CD1c-positive myeloid dendritic cell (primary cell): ENCODE data around the gene TTI1.
"Not testable (repeated sequence)": the region's sequence is repeated elsewhere in the genome, so short reads cannot be mapped to it uniquely, and the experiment has no call there.

Source experiments
- DNase-seq: peaks from one replicate; pipeline ENCODE4 v3.0.0-alpha.2; 2016; ENCODE audit errors: extremely low spot score

Gene TTI1

DNA sequence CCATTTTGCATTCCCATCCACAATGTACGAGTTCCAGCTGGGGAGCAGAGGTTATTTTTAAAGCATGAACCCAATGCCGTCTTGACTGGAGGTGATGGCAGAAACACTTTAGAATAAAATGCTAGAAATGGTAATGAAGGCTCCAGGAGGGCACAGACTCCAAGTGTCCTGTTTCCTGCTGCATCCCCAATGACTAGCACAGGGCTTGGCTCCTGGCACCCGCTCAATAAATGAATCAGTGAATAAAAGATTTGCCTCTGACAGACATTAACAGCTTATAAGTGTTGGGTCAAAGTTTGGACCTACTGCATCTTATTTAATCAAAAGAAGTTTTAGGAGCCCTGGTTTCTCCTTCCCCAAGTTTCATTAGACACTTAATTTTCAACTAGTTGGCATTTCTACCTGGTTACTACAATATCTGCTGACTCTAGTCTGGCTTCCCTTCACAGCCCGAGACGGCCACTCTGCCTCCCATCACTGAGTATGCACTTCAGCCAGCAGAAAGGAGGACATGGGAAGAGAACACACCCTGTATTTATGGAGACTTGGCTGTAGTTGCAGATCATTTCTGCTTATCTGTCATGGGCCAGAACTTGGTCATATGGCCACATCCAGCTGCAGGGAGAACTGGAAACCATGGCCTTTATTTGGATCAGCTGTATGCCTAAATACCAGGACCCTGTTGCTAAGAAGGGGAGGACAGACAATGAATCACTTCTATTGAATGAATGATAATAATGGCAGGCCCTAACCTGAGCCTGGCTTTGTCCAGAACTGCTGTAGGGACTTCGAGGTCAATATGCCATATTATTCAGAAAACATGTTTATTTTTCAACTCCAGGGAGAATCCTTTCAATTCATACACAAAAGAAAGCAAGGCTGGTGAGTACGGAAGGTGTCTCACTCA, 63.1 kb downstream of the TTI1 start:
- DNase-seq, result no peak

DNA sequence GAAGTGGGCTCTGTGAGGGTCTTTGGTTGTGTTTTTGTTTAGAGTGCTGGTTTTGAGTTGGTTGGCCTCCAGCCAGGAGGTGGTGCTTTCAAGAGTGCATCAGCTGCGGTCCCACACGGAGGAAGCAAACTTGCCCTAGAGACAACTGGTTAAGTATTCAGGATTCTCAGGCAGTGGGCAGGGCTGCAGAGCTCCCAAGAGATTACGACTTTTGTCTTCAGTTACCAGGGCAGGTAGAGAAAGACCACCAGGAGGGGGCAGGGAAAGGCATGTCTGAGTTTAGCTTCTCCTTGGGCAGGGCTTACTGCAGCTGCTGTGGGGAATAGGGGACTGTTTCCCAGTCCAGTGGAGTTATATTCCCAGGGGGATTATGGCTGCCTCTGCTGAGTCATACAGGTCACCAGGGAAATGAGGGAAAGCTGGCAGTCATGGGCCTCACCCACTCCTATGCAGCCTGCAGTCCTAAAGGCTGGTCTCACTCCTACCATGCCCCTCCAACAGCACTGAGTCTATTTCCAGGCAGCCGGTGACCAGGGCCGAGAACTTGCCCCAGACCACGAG, 64.3 kb downstream of the TTI1 start:
- no peak for DNase-seq

DNA sequence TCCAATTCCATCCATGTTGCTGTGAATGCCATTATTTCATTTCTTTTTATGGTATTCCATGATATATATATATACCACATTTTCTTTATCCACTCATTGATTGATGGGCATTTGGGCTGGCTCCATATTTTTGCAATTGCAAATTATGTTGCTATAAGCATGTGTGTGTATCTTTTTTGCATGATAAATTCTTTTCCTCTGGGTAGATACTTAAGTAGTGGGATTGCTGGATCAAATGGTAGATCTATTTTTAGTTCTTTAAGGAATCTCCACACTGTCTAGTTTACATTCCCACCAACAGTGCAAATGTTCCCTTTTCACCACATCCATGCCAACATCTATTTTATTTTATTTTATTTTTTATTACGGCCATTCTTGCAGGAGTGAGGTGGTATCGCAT, 69.8 kb downstream of the TTI1 start:
- not testable (repeated sequence) for DNase-seq

DNA sequence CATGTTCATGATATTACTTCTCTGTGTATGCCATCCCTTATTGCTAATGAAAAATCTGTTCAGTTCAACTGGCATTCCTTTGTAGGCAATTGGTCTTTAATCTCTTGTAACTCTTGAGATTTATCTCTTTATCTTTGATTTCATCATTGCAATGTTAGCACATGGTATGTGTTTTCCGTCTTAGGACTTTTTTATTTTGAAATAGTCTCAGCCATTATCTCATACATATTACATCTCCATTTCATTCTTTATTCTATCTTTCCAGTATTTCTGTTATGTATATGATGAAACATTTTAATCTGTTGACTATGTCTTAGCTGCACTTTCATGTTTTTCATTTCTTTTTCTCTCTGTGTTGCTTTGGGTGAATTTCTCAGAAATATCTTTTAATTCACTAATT, 72.2 kb downstream of the TTI1 start:
- DNase-seq, result no peak

DNA sequence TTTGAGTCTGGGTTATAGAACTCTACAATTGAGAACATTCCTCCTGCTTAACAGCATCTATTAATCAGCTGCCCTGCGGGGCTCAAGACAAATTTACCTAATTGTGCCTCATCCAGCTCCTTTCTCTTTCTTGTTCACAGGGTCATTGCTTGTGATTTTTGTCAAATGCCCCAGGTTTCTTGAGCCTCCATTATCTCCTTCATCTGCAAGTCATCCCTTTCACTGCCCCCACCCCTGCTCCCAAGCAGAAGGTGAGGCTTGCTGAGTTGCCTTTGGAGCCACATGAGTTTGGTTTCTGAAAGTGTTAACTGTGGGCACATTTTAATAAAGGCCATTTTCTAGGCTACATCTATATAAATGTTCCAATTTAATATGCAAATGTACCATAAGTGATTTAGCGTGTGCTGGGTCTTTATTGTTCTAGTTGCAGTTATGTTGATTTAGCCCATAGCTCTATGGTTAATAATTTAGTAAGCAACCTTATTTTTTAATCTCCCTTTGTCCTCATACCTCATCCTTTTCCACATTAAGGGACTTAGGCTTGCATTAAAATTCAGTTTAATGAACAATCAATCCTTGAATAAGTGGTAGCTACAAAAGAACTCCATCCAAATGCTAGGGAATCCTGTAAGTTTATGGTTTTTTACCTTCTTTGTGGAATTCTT, 74.3 kb downstream of the TTI1 start:
- no peak for DNase-seq

DNA sequence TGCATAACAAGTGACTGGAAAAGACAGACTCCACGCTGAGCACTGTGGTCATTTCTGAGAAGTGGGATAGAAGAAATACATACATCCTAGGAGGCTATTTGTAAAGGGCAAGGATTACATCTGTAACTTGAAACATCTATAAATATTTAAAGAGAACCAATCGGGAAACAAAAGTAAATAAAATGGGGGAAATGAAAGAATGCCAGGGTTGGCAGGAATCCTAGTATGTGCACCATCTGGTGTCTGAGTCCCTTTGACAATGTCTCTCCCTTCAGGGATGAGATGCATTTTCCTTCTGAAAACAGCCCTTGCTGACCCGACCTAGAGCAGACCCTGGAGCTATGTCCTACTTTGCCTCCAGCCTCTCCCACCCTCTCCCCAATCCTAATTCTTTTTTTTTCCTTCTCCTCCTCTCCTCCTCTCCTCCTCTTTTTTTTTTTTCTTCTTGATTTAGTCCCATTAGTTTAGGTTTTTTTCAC, 77.1 kb downstream of the TTI1 start:
- DNase-seq, result no peak

DNA sequence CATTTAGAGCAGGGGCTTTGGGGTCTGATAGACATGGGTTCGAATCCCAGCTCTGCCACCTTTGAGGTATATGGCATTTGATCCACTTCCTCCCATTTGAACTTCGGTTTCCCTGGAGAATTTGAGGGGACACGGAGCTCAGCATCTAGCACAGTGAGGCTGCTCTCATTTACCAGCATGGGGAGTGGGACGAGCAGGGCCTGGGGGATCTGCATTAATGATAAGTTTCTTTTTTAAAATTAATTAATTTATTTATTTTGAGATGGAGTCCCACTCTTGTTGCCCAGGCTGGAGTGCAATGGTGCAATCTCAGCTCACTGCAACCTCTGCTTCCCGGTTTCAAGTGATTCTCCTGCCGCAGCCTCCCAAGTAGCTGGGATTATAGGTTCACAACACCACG, 77.7 kb downstream of the TTI1 start:
- DNase-seq, result no peak

DNA sequence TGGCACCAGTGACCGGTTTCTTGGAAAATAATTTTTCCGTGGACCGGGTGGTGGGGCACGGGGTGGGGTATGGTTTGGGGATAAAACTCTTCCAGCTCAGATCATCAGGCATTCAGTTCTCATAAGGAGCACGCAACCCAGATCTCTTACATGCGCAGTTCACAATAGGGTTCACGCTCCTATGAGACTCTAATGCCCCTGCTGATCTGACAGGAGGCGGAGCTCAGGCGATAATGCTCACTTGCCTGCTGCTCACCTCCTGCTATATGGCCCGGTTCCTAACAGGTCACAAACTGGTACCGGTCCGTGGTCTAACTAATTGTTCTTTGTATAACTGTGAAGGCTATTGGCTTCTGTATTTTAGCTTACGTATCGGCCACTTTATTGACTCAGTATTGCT, 78.6 kb downstream of the TTI1 start:
- no peak for DNase-seq

DNA sequence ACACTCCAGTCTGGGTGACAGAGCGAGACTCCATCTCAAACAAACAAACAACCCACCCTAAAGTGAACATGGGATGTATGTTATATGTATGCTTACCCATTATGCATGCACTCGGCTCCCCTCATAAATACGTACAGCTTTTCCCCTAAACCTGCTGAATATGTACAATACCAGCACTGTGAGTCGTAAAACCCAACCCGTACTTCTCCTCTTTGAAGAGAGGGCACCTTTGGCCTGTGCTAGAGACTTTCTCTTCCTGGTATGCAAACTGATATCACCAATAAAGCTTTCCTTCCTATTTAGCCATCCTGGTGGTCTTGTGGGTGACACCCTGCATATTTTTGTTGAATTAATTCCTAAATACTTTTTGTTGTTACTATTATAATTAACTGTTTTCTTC, 79.1 kb downstream of the TTI1 start:
- DNase-seq, result no peak

DNA sequence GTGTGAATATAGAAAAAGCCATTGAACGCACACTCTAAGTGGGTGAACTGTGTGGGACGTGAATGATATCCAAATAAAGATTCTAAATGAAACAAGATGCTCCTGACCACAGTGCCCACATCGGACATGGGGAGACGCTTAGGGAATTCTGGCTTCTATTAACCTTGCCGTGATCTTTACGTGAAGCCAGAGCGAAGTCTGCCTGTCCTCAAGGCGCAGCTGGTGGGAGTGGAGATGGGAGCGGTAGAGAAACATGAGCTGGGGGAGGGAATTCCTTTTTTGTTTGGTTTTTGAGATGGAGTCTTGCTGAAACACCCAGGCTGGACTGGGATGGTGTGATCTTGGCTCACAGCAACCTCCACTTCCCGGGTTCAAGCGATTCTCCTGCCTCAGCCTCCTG, 84.3 kb downstream of the TTI1 start:
- DNase-seq, result no peak

DNA sequence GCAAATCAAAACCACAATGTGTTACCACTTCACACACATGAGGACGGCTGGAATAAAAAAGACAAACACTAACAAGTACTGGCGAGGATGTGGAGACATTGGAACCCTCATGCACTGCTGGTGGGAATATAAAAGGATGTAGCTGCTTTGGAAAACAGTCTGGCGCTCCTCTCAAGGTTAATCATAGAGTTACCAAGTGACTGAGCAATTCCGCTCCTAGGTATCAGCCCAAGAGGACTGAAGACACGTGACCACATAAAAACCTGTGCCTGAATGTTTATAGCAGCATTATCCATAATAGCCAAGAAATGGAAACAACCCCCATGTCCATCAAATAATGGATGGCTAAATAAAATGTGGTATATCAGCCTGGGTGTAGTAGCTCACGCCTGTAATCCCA, 85.3 kb downstream of the TTI1 start:
- no peak for DNase-seq

DNA sequence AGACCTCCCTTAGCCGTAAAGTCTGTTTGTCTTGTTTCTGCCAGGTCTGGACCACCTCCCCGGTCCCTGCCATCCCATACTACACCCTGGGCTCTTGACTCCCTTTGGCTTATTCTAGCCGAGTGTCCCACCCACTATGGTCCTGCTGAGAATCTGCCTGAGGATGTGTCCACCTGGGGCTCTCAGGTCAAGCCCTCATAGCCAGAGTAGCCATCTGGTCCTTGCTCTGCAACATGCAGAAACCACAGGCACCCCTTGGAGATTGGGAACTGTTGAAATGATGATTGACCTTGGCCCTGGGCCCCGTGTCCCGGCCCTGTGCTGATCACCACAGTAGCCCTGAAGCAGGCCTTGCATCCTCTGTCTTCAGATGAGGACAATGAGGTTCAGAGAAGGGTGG, 86.3 kb downstream of the TTI1 start:
- DNase-seq, result no peak

DNA sequence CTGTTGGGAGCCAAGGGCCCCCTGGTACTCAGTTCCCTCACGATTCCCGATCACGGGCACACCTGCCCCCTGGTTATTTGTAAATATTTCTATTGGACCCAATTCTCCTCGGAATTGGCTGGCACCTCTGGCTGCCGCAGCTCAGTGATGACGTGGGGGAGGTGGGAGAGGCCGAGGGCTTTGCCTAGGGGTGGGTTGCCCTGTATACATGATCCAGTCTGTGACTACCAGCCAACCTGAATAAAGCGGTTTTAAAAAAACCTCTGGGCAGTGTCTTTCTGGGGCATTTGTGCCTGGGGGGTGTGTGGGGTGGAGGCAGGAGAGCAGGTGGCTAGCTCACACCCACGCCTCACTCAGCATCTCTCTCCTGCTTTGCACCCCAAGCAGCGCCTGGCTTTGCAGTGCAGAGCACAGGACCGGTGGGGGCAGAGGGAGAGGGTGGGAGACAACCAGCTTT, 88.1 kb downstream of the TTI1 start:
- no peak for DNase-seq

DNA sequence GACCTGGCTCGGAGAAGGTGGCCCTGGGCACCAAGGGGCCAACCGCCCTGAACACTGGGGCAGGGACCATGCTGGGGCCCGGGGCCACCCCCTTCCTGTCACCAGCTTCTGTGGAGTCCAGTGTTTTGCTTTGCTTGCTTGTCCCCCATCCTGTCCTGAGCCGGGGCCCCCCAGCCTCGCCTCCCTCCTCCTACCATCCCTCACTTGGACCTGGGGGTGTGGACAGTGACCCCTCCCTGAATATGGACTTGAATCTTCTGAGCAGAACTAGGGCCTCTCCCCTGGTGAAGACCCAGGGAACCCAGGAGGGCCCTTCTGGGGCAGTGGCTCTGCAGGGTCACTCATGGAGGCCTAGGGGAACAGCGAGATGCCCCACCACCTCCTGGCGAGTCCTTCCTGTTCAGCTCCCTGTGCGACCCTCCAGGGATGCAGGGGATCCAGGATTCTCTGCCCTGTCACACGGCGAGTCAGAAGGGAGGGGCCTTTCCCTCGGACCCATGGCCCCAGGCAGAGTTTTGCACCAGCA, 88.7 kb downstream of the TTI1 start:
- DNase-seq, result no peak

DNA sequence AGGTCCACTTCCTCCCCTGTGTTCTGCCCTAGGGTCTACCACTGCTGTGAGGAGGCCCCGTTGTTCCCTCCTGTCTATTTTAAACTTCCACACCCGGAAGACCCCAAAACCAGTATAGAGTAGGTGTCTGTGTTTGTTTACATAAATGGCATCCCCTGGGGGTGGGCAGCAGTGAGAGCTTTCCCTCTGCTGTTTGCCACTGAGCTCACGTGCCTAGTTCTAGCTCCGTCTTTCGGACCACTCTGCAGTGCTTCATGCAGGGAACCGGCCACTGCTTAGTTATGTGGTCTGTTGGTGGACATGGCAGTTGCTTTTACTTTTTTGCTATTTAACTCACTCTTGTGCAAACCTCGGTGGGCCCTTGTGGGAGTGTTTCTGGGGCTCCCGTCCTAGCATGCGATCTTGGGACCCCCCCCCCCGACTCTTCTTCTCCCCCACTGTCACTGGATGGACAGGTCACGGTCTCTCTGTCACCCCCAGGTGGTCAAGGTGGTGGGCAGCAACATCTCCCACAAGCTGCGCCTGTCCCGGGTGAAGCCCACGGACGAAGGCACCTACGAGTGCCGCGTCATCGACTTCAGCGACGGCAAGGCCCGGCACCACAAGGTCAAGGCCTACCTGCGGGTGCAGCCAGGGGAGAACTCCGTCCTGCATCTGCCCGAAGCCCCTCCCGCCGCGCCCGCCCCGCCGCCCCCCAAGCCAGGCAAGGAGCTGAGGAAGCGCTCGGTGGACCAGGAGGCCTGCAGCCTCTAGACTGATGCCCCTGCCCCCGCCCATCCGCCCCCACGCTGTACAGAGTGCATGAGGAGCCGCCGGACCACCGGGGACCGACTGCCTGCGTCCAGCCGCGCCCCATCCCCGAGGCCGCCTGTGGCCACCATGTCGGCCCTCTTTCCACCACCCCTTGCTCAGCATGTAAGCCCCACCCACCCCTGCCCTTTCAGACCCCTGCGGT, 89.5 kb downstream of the TTI1 start:
- DNase-seq, result no peak

DNA sequence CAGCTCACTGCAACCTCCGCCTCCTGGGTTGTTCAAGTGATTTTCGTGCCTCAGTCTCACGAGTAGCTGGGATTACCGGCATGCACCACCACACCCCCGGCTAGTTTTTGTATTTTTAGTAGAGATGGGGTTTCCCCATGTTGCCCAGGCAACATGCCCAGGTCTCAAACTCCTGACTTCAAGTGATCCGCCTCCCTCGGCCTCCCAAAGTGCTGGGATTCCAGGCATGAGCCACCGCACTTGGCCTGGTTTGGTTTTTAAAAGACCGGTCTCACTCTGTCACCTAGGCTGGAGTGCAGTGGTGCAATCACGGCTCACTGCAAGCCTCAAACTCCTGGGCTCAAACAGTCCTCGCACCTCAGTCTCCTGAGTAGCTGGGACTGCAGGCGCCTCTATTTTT, 90.2 kb downstream of the TTI1 start:
- DNase-seq, result no peak

DNA sequence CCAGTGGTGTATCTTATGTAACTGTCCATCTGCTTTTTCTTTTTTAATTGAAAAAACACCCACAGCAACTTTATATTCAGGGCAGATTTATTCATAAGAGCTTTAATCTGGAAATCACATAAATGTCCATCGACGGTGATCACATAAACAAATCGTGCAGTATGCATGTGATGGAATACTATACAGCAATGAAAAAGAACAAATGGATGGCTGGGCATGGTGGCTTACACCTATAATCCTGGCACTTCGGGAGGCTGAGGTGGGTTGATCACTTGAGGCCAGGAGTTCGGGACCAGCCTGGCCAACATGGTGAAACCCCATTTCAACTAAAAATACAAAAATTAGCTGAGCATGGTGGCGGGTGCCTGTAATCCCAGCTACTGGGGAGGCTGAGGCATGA, 91.3 kb downstream of the TTI1 start:
- DNase-seq, result no peak

DNA sequence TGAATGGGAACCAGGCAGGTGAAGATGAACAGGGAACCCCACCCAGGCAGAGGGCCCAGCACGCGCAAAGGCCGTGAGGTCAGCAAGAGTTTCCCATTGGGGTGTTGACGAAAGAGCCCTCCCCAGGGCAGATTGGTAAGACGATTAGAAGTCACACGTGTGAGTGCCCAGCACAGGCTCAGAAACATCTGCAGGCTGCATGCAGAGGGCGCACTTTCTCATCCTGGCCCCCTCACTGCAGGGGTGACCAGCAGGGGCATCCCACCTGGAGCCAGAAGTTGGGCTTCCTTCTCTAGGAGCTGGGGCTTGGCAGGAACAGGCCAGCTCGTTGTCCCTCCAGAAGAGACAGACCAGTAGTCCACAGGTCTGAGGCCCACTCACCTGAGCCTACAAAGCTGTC, 91.9 kb downstream of the TTI1 start:
- DNase-seq, result no peak

DNA sequence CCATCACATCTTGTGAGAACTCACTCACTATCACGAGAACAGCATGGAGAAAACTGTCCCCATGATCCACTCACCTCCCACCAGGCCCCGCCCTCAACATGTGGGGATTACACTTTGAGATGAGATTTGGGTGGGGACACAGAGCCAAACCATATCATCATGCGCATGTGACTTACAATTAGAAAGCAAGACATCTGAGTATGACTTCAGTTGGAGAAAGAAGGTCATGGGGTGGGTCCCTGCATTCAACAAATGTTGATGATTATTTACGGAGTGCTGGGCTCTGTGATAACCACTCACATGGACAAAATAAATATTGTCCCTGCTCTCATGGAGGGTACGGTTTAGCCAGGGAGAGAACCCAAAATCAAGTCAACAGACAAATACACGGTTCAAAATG, 92.4 kb downstream of the TTI1 start:
- DNase-seq, result no peak

DNA sequence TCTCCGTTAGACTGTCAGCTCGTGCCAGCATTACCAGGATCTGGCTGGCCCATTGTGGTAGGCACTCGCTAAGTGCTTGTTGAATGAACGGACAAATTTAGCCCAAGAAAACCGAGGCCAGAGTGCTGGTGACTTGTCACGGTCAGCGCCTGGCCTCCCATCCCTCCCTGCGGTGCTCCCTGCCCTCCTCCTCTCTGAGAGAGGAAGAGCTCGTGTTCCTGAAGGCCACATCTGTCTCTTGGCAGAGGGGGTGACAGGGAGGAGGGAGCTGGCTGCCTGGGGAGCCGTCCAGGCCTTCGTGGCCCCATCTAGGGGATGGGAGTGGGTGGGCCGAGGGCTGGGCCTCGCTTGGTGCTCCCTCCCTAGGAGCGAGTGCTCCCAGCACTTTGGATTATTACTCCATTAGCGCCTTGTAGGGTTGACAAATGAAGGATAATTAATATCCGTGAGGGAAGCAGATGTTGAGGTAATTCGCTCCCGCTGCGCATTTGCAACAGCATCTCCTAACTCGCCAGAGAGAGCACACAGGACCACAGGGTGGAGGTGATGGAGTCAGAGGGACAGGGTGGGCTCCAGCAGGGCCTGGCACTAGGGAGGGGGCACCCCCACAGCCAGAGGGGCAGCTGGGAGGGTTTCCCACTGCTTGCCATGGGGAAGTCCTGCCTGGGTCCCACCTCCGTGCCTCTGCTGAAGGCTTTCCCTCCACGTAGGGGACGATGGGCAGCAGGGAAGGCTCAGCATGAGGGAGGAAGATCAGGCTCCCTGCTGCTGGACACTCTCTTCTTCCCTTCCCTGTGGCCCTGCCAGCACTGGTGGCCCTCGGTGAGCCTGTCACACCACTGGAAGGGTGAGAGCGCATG, 93.3 kb downstream of the TTI1 start:
- no peak for DNase-seq

DNA sequence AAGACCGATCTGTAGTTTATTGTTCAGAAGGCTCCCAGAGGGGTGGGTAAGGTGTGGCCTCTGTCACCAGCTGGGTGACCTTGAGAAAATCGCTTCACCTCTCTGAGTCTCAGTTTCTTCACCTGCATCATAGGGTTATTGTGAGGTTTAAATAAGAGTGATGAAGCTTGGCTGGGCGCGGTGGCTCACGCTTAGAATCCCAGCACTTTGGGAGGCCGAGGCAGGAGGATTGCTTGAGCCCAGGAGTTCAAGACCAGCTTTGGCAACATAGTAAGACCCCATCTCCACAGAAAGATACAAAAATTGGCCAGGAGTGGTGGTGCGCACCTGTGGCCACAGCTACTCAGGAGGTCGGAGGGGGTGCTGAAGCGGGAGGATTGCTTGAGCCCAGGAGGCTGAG, 94.3 kb downstream of the TTI1 start:
- no peak for DNase-seq
